ENCODE measurements around the gene BCAP29. TPM values are rescaled to one million over a fixed set of nuclear protein-coding genes. Genes with fewer than 3 reads are reported as not detected.

BCAP29 gene
- total RNA-seq, 1 experiment from 2014 or later = 43.2 TPM

DNA sequence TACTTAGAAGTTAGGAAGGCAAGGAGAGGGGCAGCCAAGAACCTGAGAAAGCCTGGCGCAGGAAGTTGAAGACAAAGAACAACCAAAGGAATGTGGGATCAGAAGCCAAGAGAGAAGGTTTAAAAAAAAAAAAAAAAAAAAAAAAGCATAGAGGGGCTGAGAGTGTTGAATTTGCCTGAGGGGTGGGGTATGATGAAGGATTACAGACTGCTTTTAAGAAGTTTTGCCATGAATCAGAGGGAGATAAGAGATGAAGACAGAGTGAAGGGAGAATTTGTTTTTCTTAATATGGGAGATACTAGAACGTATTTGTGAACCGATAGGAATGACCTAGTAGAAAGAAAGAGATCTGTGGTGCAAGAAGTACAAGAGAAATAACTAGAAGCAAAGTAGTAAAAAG is 87.3 kb downstream of the BCAP29 start:
- ATAC-seq = no peak
- Histone ChIP-seq H3K79me2 (ENCODE audit: insufficient read depth, low read length) (no peaks in the 10 kb centered on the region), H3K9me3 (ENCODE audit: control insufficient read depth in 1 of 2, insufficient read depth in 1 of 2, low read depth in 1 of 2, low read length in 2 of 2) (no peaks in the 10 kb centered on the region), H3K27me3 (ENCODE audit: insufficient read depth, low read length) (no peaks in the 10 kb centered on the region), H3K9ac (ENCODE audit: low read length) (no peak overlapping the region), H3K4me3 (replicated peaks in 1 of 2; ENCODE audit: low read depth in 1 of 2, low read length in 2 of 2) (no peak overlapping the region), H3K9me2 (ENCODE audit: insufficient read depth) (no peaks in the 10 kb centered on the region), H3K4me1 (ENCODE audit: control insufficient read depth in 1 of 2, insufficient read depth in 2 of 2, low read length in 2 of 2) (no peaks in the 10 kb centered on the region), H2AFZ (ENCODE audit: low read depth, low read length, poor library complexity, severe bottlenecking) (no peak overlapping the region), H3K4me2 (ENCODE audit: low read length) (no peak overlapping the region), H3K36me3 (ENCODE audit: control insufficient read depth in 1 of 2, insufficient read depth in 2 of 2, low read length in 2 of 2) (no peaks in the 10 kb centered on the region), H3K27ac (ENCODE audit: low read depth, low read length) (no peak overlapping the region), H4K20me1 (ENCODE audit: insufficient read depth) (no peaks in the 10 kb centered on the region)
- CTCF ChIA-PET = no interaction called here
- DNase-seq (ENCODE audit: low read depth, low spot score) = no peak
- RAD21 ChIA-PET (ENCODE audit: low non-redundant PET in 1 of 2, low total read pairs in 2 of 2, uncharacterized antibody in 2 of 2, unreplicated experiment in 2 of 2) = no interaction called here
- POLR2A ChIA-PET = no interaction called here
- BruUV-seq (replicated peaks) = no TSS peak
- intact Hi-C loops (cut with micrococcal nuclease) = no loop called here
- TF ChIP-seq SIN3A (IDR thresholded peaks at IDR 0.05; ENCODE audit: low read depth) = no peak
- TF ChIP-seq CBX3 (IDR thresholded peaks at IDR 0.05; ENCODE audit: low read depth) = no peak
- TF ChIP-seq SRF (IDR thresholded peaks at IDR 0.05; ENCODE audit: low read depth) = no peak
- TF ChIP-seq POLR2A (IDR thresholded peaks at IDR 0.05; ENCODE audit: borderline replicate concordance, extremely low read depth, insufficient read depth, insufficient read length) = no peak
- TF ChIP-seq POLR2AphosphoS5 (IDR thresholded peaks at IDR 0.05; ENCODE audit: low read depth, low read length) = no peak
- TF ChIP-seq FOSL1 (IDR thresholded peaks at IDR 0.05; ENCODE audit: low read depth) = no peak
- TF ChIP-seq SP1 (IDR thresholded peaks at IDR 0.05; ENCODE audit: low read depth) = no peak
- no peak for TF ChIP-seq ZBTB33 (IDR thresholded peaks at IDR 0.05; ENCODE audit: extremely low read depth, insufficient replicate concordance, low read length)
- no peak for TF ChIP-seq EZH2phosphoT487 (IDR thresholded peaks at IDR 0.05; ENCODE audit: borderline replicate concordance)
- TF ChIP-seq, protein P1, sequence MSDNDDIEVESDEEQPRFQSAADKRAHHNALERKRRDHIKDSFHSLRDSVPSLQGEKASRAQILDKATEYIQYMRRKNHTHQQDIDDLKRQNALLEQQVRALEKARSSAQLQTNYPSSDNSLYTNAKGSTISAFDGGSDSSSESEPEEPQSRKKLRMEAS (IDR thresholded peaks at IDR 0.05) = no peak
- TF ChIP-seq EGR1 (IDR thresholded peaks at IDR 0.05; ENCODE audit: low read depth) = no peak
- TF ChIP-seq CTCF (IDR thresholded peaks at IDR 0.05 in 2 of 3, conservative IDR thresholded peaks at IDR 0.05 in 1 of 3; ENCODE audit: borderline replicate concordance in 1 of 3, insufficient read depth in 1 of 3, low read depth in 2 of 3, low read length in 2 of 3) = no peak
- TF ChIP-seq YY1 (IDR thresholded peaks at IDR 0.05; ENCODE audit: extremely low read depth, insufficient replicate concordance, low read depth, low read length) = no peak
- no peak for TF ChIP-seq ZFX (IDR thresholded peaks at IDR 0.05)
